OCI-LY3 (cell line): ENCODE measurements around the gene NLRP4.

Experiments used
- H2AFZ ChIP-seq: fragments of 200-600, 300-600 bp; shearing (Covaris generic); 2 replicates; pipeline ENCODE4 v1.6.0; 2014; ENCODE audit warnings: antibody characterized with exemption, low read depth, low read length
- H3K27ac ChIP-seq: fragments of 200-600, 300-600 bp; sonication (generic); 2 replicates; pipeline ENCODE4 v1.5.1; 2014; ENCODE audit warnings: mild to moderate bottlenecking, low read length, moderate library complexity, mixed read lengths
- H3K27me3 ChIP-seq: fragments of 200-600, 300-600 bp; sonication (generic); 2 replicates; pipeline ENCODE4 v1.6.1; 2014; ENCODE audit warnings: low read depth, low read length, mixed read lengths
- H3K36me3 ChIP-seq: fragments of 200-600, 300-600 bp; sonication (generic); replicated peaks from 2 replicates; pipeline ENCODE3; 2014; ENCODE audit warnings: low read depth, low read length, mixed read lengths
- H3K4me1 ChIP-seq: fragments of 300-600, 200-600 bp; sonication (generic); 2 replicates; pipeline ENCODE4 v1.6.1; 2014; ENCODE audit warnings: low read length, mixed read lengths
- H3K4me2 ChIP-seq: fragments of 200-600, 300-600 bp; sonication (generic); 2 replicates; pipeline ENCODE4 v1.6.1; 2014; ENCODE audit warnings: low read length, mixed read lengths
- H3K4me3 ChIP-seq: fragments of 300-600, 200-600 bp; sonication (generic); 2 replicates; pipeline ENCODE4 v1.5.1; 2014; ENCODE audit warnings: antibody characterized with exemption, mild to moderate bottlenecking, low read length, moderate library complexity
- H3K79me2 ChIP-seq: fragments of 300-600, 200-600 bp; shearing (Covaris generic); 2 replicates; pipeline ENCODE4 v1.6.1; 2014; ENCODE audit warnings: mild to moderate bottlenecking, low read length, mixed read lengths
- H3K9ac ChIP-seq: fragments of 300-600, 200-600 bp; shearing (Covaris generic); 2 replicates; pipeline ENCODE4 v1.6.0; 2014; ENCODE audit warnings: mild to moderate bottlenecking, low read length, moderate library complexity
- H3K9me3 ChIP-seq: fragments of 200-600, 300-600 bp; shearing (Covaris generic); 2 replicates; pipeline ENCODE4 v1.6.1; 2014; ENCODE audit warnings: low read length, mixed read lengths; ENCODE audit not compliant: insufficient read depth
- H4K20me1 ChIP-seq: fragments of 200-600, 300-600 bp; sonication (generic); 2 replicates; pipeline ENCODE4 v1.6.1; 2016; ENCODE audit warnings: low read length, mixed read lengths; ENCODE audit not compliant: insufficient read depth
- CTCF ChIP-seq: fragments of 200-600, 300-600 bp; sonication (generic); IDR thresholded peaks from 2 replicates; pipeline ENCODE4 v1.5.1; 2014; ENCODE audit warnings: antibody characterized with exemption, low read length, low read depth
- EZH2phosphoT487 ChIP-seq: fragments of 200-600 bp; shearing (Covaris generic); IDR thresholded peaks from 2 replicates; pipeline ENCODE4 v1.6.1; 2018; ENCODE audit warnings: antibody characterized with exemption, mixed run types, low read depth

The NLRP4 gene

DNA sequence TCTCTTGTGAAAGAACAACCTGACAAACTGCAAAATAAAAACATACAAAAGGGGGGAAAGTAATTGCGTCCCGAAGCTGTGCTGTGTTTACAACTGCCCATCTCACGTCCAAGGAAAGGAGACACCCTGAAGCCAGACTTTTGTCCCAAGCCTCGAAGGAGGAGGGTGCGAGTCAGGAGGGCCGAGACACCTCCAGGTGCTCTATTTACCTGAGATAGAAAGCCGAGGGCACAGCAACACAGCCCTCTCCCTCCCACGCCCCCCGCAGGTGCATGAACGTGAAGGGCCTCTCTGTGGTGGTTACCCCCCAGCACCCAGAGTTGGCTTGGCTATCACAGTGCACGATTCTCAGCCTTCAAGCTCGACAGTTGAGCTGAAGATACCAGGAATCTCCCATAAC is 62.6 kb downstream of the NLRP4 start:
- no peak overlapping the region for H3K9ac ChIP-seq
- no peak overlapping the region for H3K4me3 ChIP-seq
- H3K36me3 ChIP-seq, result no peaks in the 10 kb centered on the region
- H3K9me3 ChIP-seq, result no peaks in the 10 kb centered on the region
- H4K20me1 ChIP-seq, result no peaks in the 10 kb centered on the region
- no peak overlapping the region for H3K4me2 ChIP-seq
- no peak overlapping the region for H3K27ac ChIP-seq
- no peak for TF ChIP-seq EZH2phosphoT487
- no peak for TF ChIP-seq CTCF
- H3K27me3 ChIP-seq, result no peaks in the 10 kb centered on the region; the same call in 1 of the 2 replicates
- H3K79me2 ChIP-seq, result no peaks in the 10 kb centered on the region
- H3K4me1 ChIP-seq, result no peaks in the 10 kb centered on the region
- H2AFZ ChIP-seq, result no peak overlapping the region

- TF ChIP-seq CTCF (no peak), EZH2phosphoT487 (no peak)
Measured at GRCh38 chr19:55901369-55902079, 65.2 kb downstream of the NLRP4 start.

GRCh38 chr19:55902080-55902751 is 65.9 kb downstream of the NLRP4 start:
- no peaks in the 10 kb centered on the region for H3K79me2 ChIP-seq
- no peaks in the 10 kb centered on the region for H3K36me3 ChIP-seq
- no peak for TF ChIP-seq CTCF
- no peak for TF ChIP-seq EZH2phosphoT487
- no peak overlapping the region for H3K4me3 ChIP-seq
- no peaks in the 10 kb centered on the region for H3K9me3 ChIP-seq
- H3K4me2 ChIP-seq, result no peak overlapping the region
- H4K20me1 ChIP-seq, result no peaks in the 10 kb centered on the region
- no peaks in the 10 kb centered on the region; the same call in 1 of the 2 replicates for H3K27me3 ChIP-seq
- H3K27ac ChIP-seq, result no peak overlapping the region
- no peaks in the 10 kb centered on the region for H3K4me1 ChIP-seq
- H2AFZ ChIP-seq, result no peak overlapping the region
- H3K9ac ChIP-seq, result no peak overlapping the region

More at GRCh38 chr19:55901369-55902079, 65.2 kb downstream of the NLRP4 start:
- no peak overlapping the region for H3K4me3 ChIP-seq
- no peaks in the 10 kb centered on the region; the same call in 1 of the 2 replicates for H3K27me3 ChIP-seq
- H3K4me1 ChIP-seq, result no peaks in the 10 kb centered on the region
- no peaks in the 10 kb centered on the region for H3K79me2 ChIP-seq
- H4K20me1 ChIP-seq, result no peaks in the 10 kb centered on the region
- H3K9me3 ChIP-seq, result no peaks in the 10 kb centered on the region
- H3K4me2 ChIP-seq, result no peak overlapping the region
- no peak overlapping the region for H2AFZ ChIP-seq
- H3K36me3 ChIP-seq, result no peaks in the 10 kb centered on the region
- H3K9ac ChIP-seq, result no peak overlapping the region
- no peak overlapping the region for H3K27ac ChIP-seq

DNA sequence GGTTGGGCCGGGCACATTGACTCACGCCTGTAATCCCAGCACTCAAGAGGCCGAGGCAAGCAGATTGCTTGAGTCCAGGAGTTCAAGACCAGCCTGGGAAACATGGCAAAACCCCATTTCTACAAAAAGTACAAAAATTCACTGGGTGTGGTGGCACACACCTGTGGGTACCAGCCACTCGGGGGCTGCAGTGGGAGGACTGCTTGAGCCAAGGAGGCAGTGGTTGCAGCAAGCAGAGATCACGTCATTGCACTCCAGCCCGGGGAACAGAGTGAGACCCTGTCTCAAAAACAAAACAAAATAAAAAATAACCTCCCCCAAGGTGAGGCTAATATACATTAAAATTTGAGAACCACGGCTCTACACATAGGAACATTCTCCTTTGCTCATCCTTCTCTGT is 70.9 kb downstream of the NLRP4 start:
- Histone ChIP-seq H3K27ac (no peak overlapping the region), H3K9ac (no peak overlapping the region), H4K20me1 (no peaks in the 10 kb centered on the region), H3K4me1 (no peaks in the 10 kb centered on the region), H3K79me2 (no peaks in the 10 kb centered on the region), H3K4me3 (no peak overlapping the region), H3K36me3 (no peaks in the 10 kb centered on the region), H3K27me3 (no peaks in the 10 kb centered on the region), H2AFZ (no peak overlapping the region), H3K9me3 (0 out of 2 replicates have a peak, but pooled peaks cover 4% of the 10 kb centered on the region), H3K4me2 (no peak overlapping the region)
- no peak for TF ChIP-seq CTCF
- no peak for TF ChIP-seq EZH2phosphoT487
